ENCODE data around the gene H19. TPM values are rescaled to one million over a fixed set of nuclear protein-coding genes. Genes with fewer than 3 reads are reported as not detected.

H19 gene
- polyA plus RNA-seq, 1 of the 3 experiments (the other 2 are of a cell fraction) = 3.7 TPM

GRCh38 chr11:1949302-1949701 lies 48.3 kb downstream of the H19 start (continued):
- TF ChIP-seq, protein P1, sequence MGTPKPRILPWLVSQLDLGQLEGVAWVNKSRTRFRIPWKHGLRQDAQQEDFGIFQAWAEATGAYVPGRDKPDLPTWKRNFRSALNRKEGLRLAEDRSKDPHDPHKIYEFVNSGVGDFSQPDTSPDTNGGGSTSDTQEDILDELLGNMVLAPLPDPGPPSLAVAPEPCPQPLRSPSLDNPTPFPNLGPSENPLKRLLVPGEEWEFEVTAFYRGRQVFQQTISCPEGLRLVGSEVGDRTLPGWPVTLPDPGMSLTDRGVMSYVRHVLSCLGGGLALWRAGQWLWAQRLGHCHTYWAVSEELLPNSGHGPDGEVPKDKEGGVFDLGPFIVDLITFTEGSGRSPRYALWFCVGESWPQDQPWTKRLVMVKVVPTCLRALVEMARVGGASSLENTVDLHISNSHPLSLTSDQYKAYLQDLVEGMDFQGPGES (IDR thresholded peaks at IDR 0.05; ENCODE audit: low read depth, low read length) = no peak
- TF ChIP-seq, protein P2, sequence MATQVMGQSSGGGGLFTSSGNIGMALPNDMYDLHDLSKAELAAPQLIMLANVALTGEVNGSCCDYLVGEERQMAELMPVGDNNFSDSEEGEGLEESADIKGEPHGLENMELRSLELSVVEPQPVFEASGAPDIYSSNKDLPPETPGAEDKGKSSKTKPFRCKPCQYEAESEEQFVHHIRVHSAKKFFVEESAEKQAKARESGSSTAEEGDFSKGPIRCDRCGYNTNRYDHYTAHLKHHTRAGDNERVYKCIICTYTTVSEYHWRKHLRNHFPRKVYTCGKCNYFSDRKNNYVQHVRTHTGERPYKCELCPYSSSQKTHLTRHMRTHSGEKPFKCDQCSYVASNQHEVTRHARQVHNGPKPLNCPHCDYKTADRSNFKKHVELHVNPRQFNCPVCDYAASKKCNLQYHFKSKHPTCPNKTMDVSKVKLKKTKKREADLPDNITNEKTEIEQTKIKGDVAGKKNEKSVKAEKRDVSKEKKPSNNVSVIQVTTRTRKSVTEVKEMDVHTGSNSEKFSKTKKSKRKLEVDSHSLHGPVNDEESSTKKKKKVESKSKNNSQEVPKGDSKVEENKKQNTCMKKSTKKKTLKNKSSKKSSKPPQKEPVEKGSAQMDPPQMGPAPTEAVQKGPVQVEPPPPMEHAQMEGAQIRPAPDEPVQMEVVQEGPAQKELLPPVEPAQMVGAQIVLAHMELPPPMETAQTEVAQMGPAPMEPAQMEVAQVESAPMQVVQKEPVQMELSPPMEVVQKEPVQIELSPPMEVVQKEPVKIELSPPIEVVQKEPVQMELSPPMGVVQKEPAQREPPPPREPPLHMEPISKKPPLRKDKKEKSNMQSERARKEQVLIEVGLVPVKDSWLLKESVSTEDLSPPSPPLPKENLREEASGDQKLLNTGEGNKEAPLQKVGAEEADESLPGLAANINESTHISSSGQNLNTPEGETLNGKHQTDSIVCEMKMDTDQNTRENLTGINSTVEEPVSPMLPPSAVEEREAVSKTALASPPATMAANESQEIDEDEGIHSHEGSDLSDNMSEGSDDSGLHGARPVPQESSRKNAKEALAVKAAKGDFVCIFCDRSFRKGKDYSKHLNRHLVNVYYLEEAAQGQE (IDR thresholded peaks at IDR 0.05; ENCODE audit: low read depth, low read length) = no peak
- TF ChIP-seq JUND (IDR thresholded peaks at IDR 0.05) (no peak), GATA2 (CRISPR knock-in tag; IDR thresholded peaks at IDR 0.05) (no peak)

DNA sequence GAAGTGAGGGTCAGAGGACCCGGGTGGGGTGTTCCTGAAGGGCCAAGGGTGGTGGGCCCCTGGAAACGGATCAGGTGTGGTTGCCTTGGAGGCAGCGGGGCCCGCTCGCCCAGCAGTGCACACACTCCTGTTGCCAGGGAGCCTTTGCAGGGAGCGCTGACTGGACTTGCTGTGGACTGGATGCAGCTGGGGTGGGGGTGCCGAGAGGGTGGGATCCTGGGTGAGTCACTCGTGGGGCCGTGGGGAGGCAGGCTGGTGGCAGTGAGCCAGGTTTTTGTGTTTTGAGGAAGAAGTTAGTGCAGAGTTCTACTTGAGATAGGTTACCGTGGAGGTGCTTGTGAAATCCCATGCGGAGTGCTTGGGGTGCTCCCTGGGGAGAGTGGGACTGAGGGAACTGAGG lies 49.3 kb downstream of the H19 start:
- POLR2A ChIA-PET = interaction anchor here (0.6 to 2.4 kb wide), 11 partner anchors 19 to 254 kb away, joined by 3 to 13 read pairs (median 4); partner anchors contain the start of genes H19 and SYT8
- Histone ChIP-seq H4K20me1 (ENCODE audit: insufficient read depth) (no peaks in the 10 kb centered on the region), H3K27me3 (ENCODE audit: insufficient read depth) (no peaks in the 10 kb centered on the region), H3K4me3 (ENCODE audit: low read depth in 2 of 2, low read length in 1 of 2) (no peak overlapping the region), H3K4me1 (ENCODE audit: control insufficient read depth in 1 of 2, insufficient read depth in 2 of 2, low read depth in 1 of 2, low read length in 1 of 2) (peaks cover 0 to 6% of the 10 kb centered on the region in 2 experiments; a peak in 1 of 4 replicates), H3K9me3 (no peaks in the 10 kb centered on the region), H2AFZ (ENCODE audit: low read depth) (no peak overlapping the region), H3F3A (replicated peaks; ENCODE audit: insufficient read depth) (peaks cover 4% of the 10 kb centered on the region), H3K36me3 (replicated peaks in 1 of 2; ENCODE audit: control insufficient read depth in 1 of 2, insufficient read depth in 2 of 2, low read length in 1 of 2) (no peaks in the 10 kb centered on the region), H3K27ac (ENCODE audit: low read depth in 2 of 2, low read length in 1 of 2) (no peak overlapping the region), H3K79me2 (ENCODE audit: insufficient read depth) (no peaks in the 10 kb centered on the region), H3K9ac (no peak overlapping the region), H3K4me2 (no peak overlapping the region), H3K9me2 (no peaks in the 10 kb centered on the region)
- CTCF ChIA-PET = interaction anchor here (0.8 to 11.0 kb wide), 29 partner anchors 10 to 296 kb away, joined by 3 to 215 read pairs (median 5); partner anchors contain the start of gene H19
- 0% methylated on average over 3 of the region's 11 CpGs for WGBS (ENCODE audit: low lambda C conversion rate)
- TF ChIP-seq SIN3A (IDR thresholded peaks at IDR 0.05; ENCODE audit: borderline replicate concordance, low read depth, low read length) (no peak), JUND (IDR thresholded peaks at IDR 0.05) (no peak), RXRA (IDR thresholded peaks at IDR 0.05; ENCODE audit: borderline replicate concordance, low read depth) (no peak), FOXM1 (IDR thresholded peaks at IDR 0.05; ENCODE audit: low read depth) (no peak), ELF1 (IDR thresholded peaks at IDR 0.05) (no peak), TCF12 (IDR thresholded peaks at IDR 0.05) (no peak), YY1 (IDR thresholded peaks at IDR 0.05; ENCODE audit: low read depth) (no peak), MEF2A (IDR thresholded peaks at IDR 0.05; ENCODE audit: borderline replicate concordance, low read depth) (no peak), PBX3 (IDR thresholded peaks at IDR 0.05) (no peak), RFX5 (IDR thresholded peaks at IDR 0.05; ENCODE audit: low read length) (no peak)
- TF ChIP-seq, protein P2 (IDR thresholded peaks at IDR 0.05; ENCODE audit: low read depth, low read length) = no peak
- TF ChIP-seq, protein P3, sequence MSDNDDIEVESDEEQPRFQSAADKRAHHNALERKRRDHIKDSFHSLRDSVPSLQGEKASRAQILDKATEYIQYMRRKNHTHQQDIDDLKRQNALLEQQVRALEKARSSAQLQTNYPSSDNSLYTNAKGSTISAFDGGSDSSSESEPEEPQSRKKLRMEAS (IDR thresholded peaks at IDR 0.05; ENCODE audit: low read depth) = no peak
- TF ChIP-seq, protein P4, sequence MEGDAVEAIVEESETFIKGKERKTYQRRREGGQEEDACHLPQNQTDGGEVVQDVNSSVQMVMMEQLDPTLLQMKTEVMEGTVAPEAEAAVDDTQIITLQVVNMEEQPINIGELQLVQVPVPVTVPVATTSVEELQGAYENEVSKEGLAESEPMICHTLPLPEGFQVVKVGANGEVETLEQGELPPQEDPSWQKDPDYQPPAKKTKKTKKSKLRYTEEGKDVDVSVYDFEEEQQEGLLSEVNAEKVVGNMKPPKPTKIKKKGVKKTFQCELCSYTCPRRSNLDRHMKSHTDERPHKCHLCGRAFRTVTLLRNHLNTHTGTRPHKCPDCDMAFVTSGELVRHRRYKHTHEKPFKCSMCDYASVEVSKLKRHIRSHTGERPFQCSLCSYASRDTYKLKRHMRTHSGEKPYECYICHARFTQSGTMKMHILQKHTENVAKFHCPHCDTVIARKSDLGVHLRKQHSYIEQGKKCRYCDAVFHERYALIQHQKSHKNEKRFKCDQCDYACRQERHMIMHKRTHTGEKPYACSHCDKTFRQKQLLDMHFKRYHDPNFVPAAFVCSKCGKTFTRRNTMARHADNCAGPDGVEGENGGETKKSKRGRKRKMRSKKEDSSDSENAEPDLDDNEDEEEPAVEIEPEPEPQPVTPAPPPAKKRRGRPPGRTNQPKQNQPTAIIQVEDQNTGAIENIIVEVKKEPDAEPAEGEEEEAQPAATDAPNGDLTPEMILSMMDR (IDR thresholded peaks at IDR 0.05) = no peak
- DNase-seq = no peak
